ENCODE data around the gene TMOD1. TPM values are rescaled to one million over a fixed set of nuclear protein-coding genes. Genes with fewer than 3 reads are reported as not detected.

Gene TMOD1
- polyA plus RNA-seq, 1 of the 3 experiments (the other 2 are of a cell fraction): 0.54 TPM

DNA sequence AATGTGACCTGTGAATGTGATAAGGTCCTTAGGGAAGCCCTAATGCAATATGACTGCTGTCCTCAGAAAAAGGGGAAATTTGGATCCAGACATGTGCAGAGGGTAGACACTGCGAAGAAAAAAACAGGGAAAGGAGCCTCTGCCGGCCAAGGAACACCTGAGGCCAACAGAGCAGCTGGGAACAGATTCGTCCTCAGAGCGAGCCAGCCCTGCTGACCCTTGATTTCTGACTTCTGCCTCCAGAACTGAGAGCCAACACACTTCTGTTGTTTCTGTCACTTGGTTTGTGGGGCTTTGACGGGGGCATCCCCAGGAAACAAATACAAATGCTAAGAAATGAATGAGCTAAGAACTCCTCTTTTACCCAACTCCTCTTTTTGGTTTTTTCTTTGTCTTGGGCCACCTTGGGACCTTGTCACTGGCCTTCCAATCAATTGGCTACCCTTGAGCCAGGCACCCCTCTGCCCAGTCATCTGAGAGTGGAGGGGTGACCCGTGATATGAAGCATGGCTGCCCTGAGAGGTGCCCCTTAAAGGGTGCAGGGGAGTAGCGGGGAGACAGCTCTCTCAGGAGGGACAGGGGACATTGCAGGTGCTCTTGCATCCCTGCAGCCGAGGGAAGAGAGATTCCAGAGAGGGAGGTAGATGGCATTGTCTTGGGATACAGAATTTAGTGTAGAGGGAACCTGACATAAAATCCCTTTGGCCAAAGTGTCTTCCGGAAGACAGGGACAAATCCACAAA is 16.9 kb downstream of the TMOD1 start (continued):
- no peak for TF ChIP-seq USF2 (IDR thresholded peaks at IDR 0.05; ENCODE audit: borderline replicate concordance, low read depth, low read length)
- TF ChIP-seq CHD2 (IDR thresholded peaks at IDR 0.05; ENCODE audit: low read length, partially characterized antibody): no peak

- H4K20me1 ChIP-seq (ENCODE audit: insufficient read depth): no peaks in the 10 kb centered on the region
- H2AFZ ChIP-seq (ENCODE audit: low read depth): no peak overlapping the region
- ChIA-PET POLR2A (no interaction called here), CTCF (interaction anchor here (1.2 to 5.5 kb wide), 4 partner anchors 15 to 96 kb away, joined by 3 to 26 read pairs (median 6); partner anchors contain the start of gene TMOD1)
- no peaks in the 10 kb centered on the region for H3K36me3 ChIP-seq (replicated peaks in 1 of 2; ENCODE audit: control insufficient read depth in 1 of 2, insufficient read depth in 2 of 2, low read length in 1 of 2)
- TF ChIP-seq, protein P1, sequence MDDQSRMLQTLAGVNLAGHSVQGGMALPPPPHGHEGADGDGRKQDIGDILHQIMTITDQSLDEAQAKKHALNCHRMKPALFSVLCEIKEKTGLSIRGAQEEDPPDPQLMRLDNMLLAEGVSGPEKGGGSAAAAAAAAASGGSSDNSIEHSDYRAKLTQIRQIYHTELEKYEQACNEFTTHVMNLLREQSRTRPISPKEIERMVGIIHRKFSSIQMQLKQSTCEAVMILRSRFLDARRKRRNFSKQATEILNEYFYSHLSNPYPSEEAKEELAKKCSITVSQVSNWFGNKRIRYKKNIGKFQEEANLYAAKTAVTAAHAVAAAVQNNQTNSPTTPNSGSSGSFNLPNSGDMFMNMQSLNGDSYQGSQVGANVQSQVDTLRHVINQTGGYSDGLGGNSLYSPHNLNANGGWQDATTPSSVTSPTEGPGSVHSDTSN (IDR thresholded peaks at IDR 0.05): peak; percentile 73
- TF ChIP-seq TCF12 (IDR thresholded peaks at IDR 0.05) (peak; percentile 24; the same call in 1 of the 2 replicates), MEF2A (IDR thresholded peaks at IDR 0.05; ENCODE audit: borderline replicate concordance, low read depth) (no peak), SIN3A (IDR thresholded peaks at IDR 0.05; ENCODE audit: borderline replicate concordance, low read depth, low read length) (no peak)
- no peak overlapping the region for H3K4me3 ChIP-seq (ENCODE audit: low read depth in 2 of 2, low read length in 1 of 2)
- H3K79me2 ChIP-seq (ENCODE audit: insufficient read depth): no peaks in the 10 kb centered on the region
- H3K9me2 ChIP-seq: no peaks in the 10 kb centered on the region
- 0 out of 2 replicates have a peak overlapping the region, but pooled peaks have one; percentile 0 for H3K4me2 ChIP-seq
- no peaks in the 10 kb centered on the region for H3K27me3 ChIP-seq (ENCODE audit: insufficient read depth)
- no peak overlapping the region for H3K27ac ChIP-seq (ENCODE audit: low read depth in 2 of 2, low read length in 1 of 2)
- 39% methylated on average over 4 of the region's 6 CpGs for WGBS (ENCODE audit: low lambda C conversion rate)
- H3K4me1 ChIP-seq (ENCODE audit: control insufficient read depth in 1 of 2, insufficient read depth in 2 of 2, low read depth in 1 of 2, low read length in 1 of 2): peaks cover 0 to 61% of the 10 kb centered on the region in 2 experiments; a peak in 1 of 4 replicates
- H3F3A ChIP-seq (replicated peaks; ENCODE audit: insufficient read depth): no peaks in the 10 kb centered on the region
- DNase-seq: no peak
- H3K9me3 ChIP-seq: no peaks in the 10 kb centered on the region
- H3K9ac ChIP-seq: no peak overlapping the region
These were observed 17.4 kb downstream of the TMOD1 start for GRCh38 chr9:97518909-97519307.

DNA sequence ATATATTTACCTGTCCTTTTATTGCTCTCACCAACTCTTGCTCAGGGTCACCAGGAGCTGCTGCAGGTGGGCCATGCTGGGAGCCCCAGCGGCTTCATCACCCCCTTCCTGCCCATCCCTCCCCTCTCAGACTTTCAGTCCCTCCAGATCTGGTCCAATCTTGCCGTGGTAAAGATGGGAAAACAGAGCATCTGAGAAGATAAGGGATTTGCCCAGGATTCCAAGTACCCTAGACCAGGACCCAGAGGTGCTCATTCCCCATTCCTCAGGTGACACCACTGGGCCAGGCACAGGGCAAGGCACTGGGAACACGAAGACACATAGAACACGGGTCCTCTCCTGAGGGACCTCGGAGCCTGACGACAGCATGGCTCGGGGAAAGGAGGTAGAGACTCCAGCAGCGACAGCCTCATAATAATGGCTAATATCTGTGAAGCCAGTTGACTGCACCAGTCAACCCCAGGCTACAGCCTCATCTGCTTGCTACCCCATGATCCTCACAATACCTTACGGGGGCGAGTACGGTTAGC is 18.0 kb downstream of the TMOD1 start:
- CTCF ChIA-PET: interaction anchor here (1.2 to 5.5 kb wide), 4 partner anchors 16 to 95 kb away, joined by 3 to 26 read pairs (median 6); no protein-coding TSS in a partner anchor
- no peak overlapping the region for H3K4me3 ChIP-seq (ENCODE audit: low read depth in 2 of 2, low read length in 1 of 2)
- H3F3A ChIP-seq (replicated peaks; ENCODE audit: insufficient read depth): no peaks in the 10 kb centered on the region
- no peak for DNase-seq
- no peaks in the 10 kb centered on the region for H3K79me2 ChIP-seq (ENCODE audit: insufficient read depth)
- H3K9ac ChIP-seq: no peak overlapping the region
- POLR2A ChIA-PET: no interaction called here
- H4K20me1 ChIP-seq (ENCODE audit: insufficient read depth): no peaks in the 10 kb centered on the region
- H3K9me3 ChIP-seq: no peaks in the 10 kb centered on the region
- 0 out of 2 replicates have a peak overlapping the region, but pooled peaks have one; percentile 0 for H3K4me2 ChIP-seq
- no peak overlapping the region for H2AFZ ChIP-seq (ENCODE audit: low read depth)
- no peaks in the 10 kb centered on the region for H3K36me3 ChIP-seq (replicated peaks in 1 of 2; ENCODE audit: control insufficient read depth in 1 of 2, insufficient read depth in 2 of 2, low read length in 1 of 2)
- H3K9me2 ChIP-seq: no peaks in the 10 kb centered on the region
- H3K4me1 ChIP-seq (ENCODE audit: control insufficient read depth in 1 of 2, insufficient read depth in 2 of 2, low read depth in 1 of 2, low read length in 1 of 2): peaks cover 0 to 59% of the 10 kb centered on the region in 2 experiments; a peak in 1 of 4 replicates
- WGBS (ENCODE audit: low lambda C conversion rate): 71% methylated on average over 5 of the region's 11 CpGs
- H3K27ac ChIP-seq (ENCODE audit: low read depth in 2 of 2, low read length in 1 of 2): no peak overlapping the region
- H3K27me3 ChIP-seq (ENCODE audit: insufficient read depth): no peaks in the 10 kb centered on the region
- TF ChIP-seq, protein P2, sequence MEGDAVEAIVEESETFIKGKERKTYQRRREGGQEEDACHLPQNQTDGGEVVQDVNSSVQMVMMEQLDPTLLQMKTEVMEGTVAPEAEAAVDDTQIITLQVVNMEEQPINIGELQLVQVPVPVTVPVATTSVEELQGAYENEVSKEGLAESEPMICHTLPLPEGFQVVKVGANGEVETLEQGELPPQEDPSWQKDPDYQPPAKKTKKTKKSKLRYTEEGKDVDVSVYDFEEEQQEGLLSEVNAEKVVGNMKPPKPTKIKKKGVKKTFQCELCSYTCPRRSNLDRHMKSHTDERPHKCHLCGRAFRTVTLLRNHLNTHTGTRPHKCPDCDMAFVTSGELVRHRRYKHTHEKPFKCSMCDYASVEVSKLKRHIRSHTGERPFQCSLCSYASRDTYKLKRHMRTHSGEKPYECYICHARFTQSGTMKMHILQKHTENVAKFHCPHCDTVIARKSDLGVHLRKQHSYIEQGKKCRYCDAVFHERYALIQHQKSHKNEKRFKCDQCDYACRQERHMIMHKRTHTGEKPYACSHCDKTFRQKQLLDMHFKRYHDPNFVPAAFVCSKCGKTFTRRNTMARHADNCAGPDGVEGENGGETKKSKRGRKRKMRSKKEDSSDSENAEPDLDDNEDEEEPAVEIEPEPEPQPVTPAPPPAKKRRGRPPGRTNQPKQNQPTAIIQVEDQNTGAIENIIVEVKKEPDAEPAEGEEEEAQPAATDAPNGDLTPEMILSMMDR (IDR thresholded peaks at IDR 0.05): no peak
- TF ChIP-seq IRF3 (IDR thresholded peaks at IDR 0.05; ENCODE audit: low read depth, low read length) (no peak), FOXM1 (IDR thresholded peaks at IDR 0.05; ENCODE audit: low read depth) (no peak), ELF1 (IDR thresholded peaks at IDR 0.05) (no peak), GABPA (IDR thresholded peaks at IDR 0.05; ENCODE audit: low read depth) (no peak), FOSL2 (IDR thresholded peaks at IDR 0.05; ENCODE audit: borderline replicate concordance, low read depth) (no peak), NRF1 (IDR thresholded peaks at IDR 0.05; ENCODE audit: low read depth, low read length) (no peak), SMC3 (IDR thresholded peaks at IDR 0.05; ENCODE audit: low read depth, low read length) (no peak), USF2 (IDR thresholded peaks at IDR 0.05; ENCODE audit: borderline replicate concordance, low read depth, low read length) (no peak), RCOR1 (IDR thresholded peaks at IDR 0.05; ENCODE audit: low read length) (no peak), EZH2phosphoT487 (IDR thresholded peaks at IDR 0.05; ENCODE audit: borderline replicate concordance, low read depth) (no peak)
- TF ChIP-seq, protein P3, sequence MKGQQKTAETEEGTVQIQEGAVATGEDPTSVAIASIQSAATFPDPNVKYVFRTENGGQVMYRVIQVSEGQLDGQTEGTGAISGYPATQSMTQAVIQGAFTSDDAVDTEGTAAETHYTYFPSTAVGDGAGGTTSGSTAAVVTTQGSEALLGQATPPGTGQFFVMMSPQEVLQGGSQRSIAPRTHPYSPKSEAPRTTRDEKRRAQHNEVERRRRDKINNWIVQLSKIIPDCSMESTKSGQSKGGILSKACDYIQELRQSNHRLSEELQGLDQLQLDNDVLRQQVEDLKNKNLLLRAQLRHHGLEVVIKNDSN (IDR thresholded peaks at IDR 0.05; ENCODE audit: borderline replicate concordance, low read depth): no peak
